HTERT RPE-1 (cell line): Measurements from ENCODE around the gene RNF113B.

Source experiments
- in situ Hi-C: fragments of 300-500 bp; cut with MboI; formaldehyde crosslinking; loops from 4 replicates; pipeline ENCODE4 v1.14.3; 2020; ENCODE audit warnings: low sequenced_read_pairs

Gene RNF113B

GRCh38 chr13:98176777-98177608 lies at the start of gene RNF113B:
Gene RNF113B, minus strand, starts transcription at chr13:98177269. Its CDS starts 33 bp downstream, at chr13:98177236.
- in situ Hi-C loops: no loop called here

DNA sequence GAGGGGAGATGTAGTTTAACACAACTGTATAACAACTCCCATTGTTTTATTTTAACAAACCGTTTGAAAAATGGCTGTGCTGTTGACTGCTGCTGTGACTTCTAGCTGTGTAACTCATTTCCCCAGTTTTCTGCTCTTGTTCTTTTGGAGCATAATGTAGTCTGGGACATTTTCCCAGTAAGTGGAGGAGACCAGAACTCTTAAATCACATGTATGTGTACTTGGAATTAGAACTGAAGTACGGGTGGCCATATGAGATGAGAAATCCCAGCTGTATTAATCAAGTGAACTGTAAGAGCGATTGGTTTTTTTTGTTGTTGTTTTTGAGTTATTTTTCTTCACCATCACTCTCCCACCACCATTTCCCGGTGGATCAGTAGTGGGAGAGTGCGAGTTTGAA lies 49.4 kb upstream of the RNF113B start:
- in situ Hi-C loops: no loop called here

DNA sequence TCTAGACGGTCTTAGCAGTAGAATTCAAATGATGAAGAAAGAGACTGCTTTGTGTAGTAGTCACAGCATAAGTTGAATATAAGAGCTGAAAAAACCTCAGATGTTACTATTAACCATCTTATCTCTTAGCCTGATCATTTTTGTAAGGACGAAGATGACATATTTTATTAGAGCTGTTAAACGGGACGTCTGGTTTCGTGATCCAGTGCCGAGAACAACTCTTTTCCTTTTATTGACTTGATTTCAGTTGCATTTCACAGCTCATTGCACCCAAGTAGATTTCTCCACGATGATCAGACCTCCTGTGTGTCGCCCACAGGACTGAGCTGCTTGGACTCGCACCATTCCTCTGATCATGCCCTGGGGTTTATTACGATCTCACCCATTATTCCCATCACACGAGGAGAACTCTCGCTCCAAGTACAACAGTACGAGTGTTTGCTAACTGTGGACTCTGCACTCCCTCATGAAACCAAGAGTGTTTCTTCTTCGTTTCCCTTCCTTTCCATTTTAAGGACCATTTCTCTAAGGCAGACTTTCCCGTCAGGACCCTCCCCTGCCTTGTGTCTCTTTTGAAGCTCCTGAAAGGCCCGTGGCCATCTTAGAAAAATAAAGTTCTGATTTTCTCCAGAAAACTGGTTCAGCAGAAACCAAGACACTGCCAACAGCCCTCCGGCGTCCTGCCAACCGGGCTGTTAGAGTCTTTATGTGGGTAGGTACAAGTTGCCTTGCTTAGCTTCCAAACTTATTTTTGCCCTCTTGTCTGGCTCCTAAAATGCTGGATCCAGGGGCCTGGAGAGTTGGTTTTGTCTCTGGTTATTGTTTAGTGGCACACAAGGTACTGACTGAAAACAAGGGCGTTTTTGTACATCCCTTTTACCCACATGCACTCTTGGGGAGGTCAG lies 48.2 kb upstream of the RNF113B start:
- in situ Hi-C loops: no loop called here

DNA sequence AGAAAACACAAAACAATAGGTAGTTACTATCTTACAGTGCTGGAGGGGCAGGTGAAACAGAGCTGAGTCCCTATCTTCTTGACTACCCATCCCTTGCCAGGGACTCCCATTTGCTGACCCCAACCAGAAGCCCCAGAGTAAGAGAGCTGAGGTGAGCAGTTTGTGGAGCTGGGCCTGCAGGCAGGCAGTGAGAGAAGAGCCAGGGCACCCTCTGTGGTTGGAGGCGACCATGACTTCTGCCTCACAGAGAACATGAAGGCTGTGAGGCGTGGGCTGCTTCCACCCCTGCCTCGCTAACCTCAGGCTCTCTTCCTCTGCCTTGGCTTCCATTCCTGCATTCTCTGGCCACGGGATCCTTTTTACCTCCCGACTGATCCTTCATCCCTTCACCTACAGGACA lies 47.5 kb upstream of the RNF113B start:
- in situ Hi-C loops: no loop called here

DNA sequence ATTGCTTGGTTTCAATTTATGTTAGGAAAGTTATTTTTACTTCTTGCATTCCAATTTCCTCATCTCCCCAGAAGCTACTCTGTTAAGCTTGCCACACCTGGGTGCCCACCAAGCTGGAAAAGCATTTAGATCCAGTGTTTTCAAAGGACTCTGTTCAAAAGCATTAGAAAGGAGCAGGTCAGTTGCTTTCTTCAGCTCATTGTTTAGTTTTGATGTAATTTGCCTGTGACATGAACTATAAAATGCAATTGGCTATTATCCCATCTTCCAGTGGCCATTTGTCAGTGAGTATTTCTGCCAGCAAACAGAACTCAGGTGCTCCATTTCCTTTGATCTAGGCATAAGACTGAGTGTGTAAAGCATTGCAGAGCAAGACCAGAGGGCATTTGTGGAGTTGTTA lies 46.7 kb upstream of the RNF113B start:
- in situ Hi-C loops: no loop called here

- in situ Hi-C loops: no loop called here
Measured at GRCh38 chr13:98222816-98223215, 45.7 kb upstream of the RNF113B start.

GRCh38 chr13:98222081-98222554 lies 45.0 kb upstream of the RNF113B start:
- in situ Hi-C loops: no loop called here

DNA sequence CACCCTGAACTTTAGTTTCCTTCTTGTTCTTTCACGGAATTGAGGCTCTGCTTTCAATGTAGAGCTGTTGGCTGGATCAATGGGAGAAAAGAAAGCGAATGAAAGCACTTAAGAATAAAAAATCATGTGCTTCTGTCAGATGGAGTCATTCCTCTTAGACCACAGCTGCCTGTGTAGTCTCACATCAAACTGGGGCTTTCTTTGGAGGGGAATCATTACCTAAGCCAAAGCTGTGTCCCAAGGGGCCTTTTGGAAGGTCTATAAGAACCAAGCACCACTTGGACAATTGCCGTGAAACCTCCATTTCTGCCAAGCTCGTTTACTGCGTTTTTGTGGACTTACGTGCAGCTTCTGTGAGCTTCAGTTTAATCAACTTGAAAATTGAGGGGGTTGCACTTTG lies 44.2 kb upstream of the RNF113B start:
- in situ Hi-C loops: no loop called here

- in situ Hi-C loops: no loop called here
Measured at GRCh38 chr13:98220271-98220791, 43.3 kb upstream of the RNF113B start.

- in situ Hi-C loops: no loop called here
Measured at GRCh38 chr13:98219685-98220084, 42.6 kb upstream of the RNF113B start.

DNA sequence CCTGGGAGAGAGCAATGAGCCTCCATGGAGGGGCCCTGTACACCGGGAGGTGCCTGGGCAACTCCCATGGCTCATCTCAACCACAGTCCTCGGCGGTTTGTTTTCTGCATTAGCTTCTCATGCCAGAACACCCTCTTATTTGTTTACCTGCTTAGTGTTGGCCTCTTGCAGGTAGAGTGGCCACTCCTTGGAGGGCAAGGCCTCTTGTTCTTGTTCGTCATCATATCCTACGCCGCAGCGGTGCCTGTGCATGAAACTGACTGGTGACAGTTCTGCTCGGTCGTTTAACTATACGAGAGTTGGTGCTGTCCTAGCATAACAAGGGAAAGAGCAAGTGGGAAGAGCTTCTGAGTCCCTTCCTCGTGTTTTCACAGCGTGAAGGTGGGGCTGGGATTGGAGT lies 40.5 kb upstream of the RNF113B start:
- in situ Hi-C loops: no loop called here

DNA sequence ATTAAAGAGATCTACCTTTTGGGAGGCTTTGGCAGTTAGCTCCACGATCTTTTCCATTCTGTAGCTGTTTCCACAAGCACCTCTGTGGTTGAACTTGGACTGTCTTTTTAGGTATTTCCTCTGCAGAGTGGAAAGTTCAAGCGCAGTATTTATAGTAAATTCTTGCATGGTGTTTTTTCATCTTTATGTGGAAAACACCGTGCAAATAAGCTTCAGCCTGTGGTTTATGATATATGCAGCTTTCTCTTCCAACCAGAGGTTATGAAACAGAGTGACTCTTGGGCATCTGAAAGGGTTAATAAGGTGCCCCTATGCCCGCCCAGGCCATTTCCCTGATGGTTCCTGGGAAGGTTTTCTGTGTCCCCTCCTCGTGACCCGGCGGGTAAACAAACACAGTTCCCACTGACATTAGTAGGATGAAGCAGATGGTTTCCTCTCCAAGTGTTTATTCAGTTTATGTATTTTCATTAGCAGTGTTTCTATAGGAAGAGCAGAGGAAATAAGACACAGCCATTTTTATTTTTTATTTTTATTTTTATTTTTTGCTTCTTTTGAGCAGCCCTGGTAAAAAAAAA lies 39.7 kb upstream of the RNF113B start:
- in situ Hi-C loops: no loop called here

GRCh38 chr13:98216135-98216565 lies 39.1 kb upstream of the RNF113B start:
- in situ Hi-C loops: no loop called here

GRCh38 chr13:98215508-98215907 lies 38.4 kb upstream of the RNF113B start:
- in situ Hi-C loops: no loop called here

- in situ Hi-C loops: no loop called here
Measured at GRCh38 chr13:98214707-98215106, 37.6 kb upstream of the RNF113B start.

DNA sequence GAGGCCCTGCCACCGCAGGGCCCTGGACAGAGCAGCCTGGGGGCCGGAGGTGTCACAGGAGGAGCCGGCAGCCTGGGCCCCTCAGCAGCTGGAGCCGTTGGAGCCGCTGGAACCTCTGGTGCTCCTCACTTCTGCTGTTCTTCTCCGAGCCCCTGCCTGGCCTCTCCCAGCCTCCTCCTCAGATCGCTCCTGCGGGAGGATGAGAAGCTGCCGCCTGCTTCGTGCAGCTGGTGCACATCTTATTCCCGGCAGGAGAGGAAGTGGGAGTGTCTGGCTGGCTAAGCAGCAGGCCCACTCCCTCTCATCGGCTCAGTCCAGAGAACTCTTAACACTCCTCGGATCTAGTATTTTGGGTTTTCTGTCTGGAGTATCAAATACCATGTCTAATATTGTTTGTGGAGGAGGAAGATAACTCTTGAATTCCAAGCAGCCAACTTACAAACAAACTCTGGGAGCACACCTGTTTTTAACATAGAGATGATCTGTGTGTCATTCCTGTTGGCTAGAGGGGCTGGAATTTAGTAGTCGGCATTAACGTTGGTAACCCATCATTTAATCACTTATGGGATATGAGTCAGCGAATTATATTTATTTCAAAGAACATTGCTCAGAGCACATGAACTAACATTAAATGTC lies 37.1 kb upstream of the RNF113B start:
- in situ Hi-C loops: no loop called here

GRCh38 chr13:98213354-98213753 lies 36.3 kb upstream of the RNF113B start:
- in situ Hi-C loops: no loop called here

DNA sequence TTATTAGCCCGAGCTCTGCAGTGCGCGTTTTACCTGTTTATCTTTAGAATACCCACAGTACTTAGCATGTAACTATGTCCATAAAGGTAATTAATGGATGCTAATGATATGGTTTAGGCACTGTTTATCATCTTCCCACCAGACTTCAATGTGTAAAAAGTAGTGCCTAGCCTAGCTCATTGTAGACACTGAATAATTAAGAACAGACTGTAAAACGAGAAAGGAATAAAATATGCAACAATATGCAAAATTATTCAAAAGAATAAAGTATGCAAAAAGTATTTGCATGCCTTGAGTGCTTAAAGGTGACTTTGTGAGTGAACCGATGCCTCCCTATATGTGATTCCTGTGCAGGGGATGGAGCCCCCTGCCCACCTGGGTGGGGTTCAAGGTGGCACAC lies 35.7 kb upstream of the RNF113B start:
- in situ Hi-C loops: no loop called here

GRCh38 chr13:98208606-98209005 lies 31.5 kb upstream of the RNF113B start:
- in situ Hi-C loops: no loop called here

DNA sequence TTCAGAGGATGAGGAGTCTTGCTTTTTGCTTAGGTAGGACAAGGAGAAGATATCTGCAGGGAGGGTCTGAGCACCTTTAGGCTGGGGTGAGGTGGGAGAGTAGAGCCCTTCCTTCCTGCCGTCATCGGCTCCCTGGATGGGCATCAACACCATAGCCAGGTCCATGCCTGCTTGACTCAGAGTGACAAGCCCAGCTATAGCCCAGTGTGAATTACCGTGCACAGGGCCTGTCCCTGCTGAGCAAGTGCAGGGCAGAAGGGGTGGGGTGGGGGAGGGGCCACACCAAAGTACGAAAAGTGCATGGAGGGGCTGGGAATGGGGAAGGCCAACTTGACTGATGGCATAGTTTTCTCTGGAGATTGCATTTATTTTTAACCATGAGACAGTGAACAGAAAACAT lies 30.3 kb upstream of the RNF113B start:
- in situ Hi-C loops: no loop called here

GRCh38 chr13:98206946-98207345 lies 29.9 kb upstream of the RNF113B start:
- in situ Hi-C loops: no loop called here
